HepG2 (cell line): ENCODE results near the gene AGBL3. TPM values are rescaled to one million over a fixed set of nuclear protein-coding genes. Genes with fewer than 3 reads are reported as not detected.

Source experiments
- ATAC-seq: fragments of 200-7000 bp; cut with Tn5 transposase; 3 replicates; pipeline ENCODE4 v1.9.1; 2020; ENCODE audit warnings: mild to moderate bottlenecking, moderate library complexity
- BruUV-seq: library from RNA; stranded (reverse); fragments of 400-500 nt; replicated peaks from 2 replicates; lab custom pipeline; 2021; lab: Mats Ljungman, UMichigan
- CTCF ChIA-PET: fragments of 300-600 bp; formaldehyde crosslinking; extraction: SDS; loops from one replicate; lab custom pipeline; 2021; ENCODE audit warnings: low total read pairs, inconsistent platforms, low intra/inter-chr PET ratio; lab: Yijun Ruan, JAX
- POLR2A ChIA-PET: fragments of 350-600 bp; sonication (Branson Sonifier 250); formaldehyde crosslinking; loops from one replicate; lab custom pipeline; 2020; ENCODE audit warnings: antibody characterized with exemption, inconsistent platforms; lab: Yijun Ruan, JAX
- DNase-seq: peaks from one replicate; pipeline ENCODE4 v3.0.0-alpha.2; 2015; ENCODE audit warnings: low spot score
- FAIRE-seq: peaks from 3 replicates; lab custom pipeline; 2011; peaks lifted over from hg19 to GRCh38; lab: Jason Lieb, UNC
- H2AFZ ChIP-seq: one replicate; pipeline ENCODE4 v1.6.1; 2011; ENCODE audit warnings: low read length, inconsistent platforms
- H3K27ac ChIP-seq: fragments of 300-600 bp; 3 replicates; pipeline ENCODE4 v1.8.0; 2011; ENCODE audit warnings: mixed run types, mild to moderate bottlenecking, mixed read lengths, low read length, inconsistent platforms; ENCODE audit not compliant: insufficient read depth; ENCODE audit errors: extremely low read length
- H3K27me3 ChIP-seq, 2 experiments: fragments of 200-600 bp in 1 of 2; 2 replicates in 1 of 2; 3 replicates in 1 of 2; pipeline versions ENCODE4 v1.6.0 to v1.8.0; 2011; ENCODE audit warnings: low read length in 2 of 2, mild to moderate bottlenecking in 2 of 2, moderate library complexity in 2 of 2, inconsistent platforms in 1 of 2; ENCODE audit not compliant: insufficient read depth in 2 of 2, control insufficient read depth in 1 of 2
- H3K36me3 ChIP-seq, 2 experiments: fragments of 200-600 bp in 1 of 2; replicated peaks in 1 of 2; 2 replicates in 1 of 2; 3 replicates in 1 of 2; pipeline versions ENCODE4 v1.5.1 to v1.8.0; 2011; ENCODE audit warnings: low read length in 2 of 2, inconsistent platforms in 1 of 2; ENCODE audit not compliant: insufficient read depth in 2 of 2, control insufficient read depth in 1 of 2
- H3K4me1 ChIP-seq: 2 replicates; pipeline ENCODE4 v1.5.1; 2012; ENCODE audit warnings: low read length, inconsistent platforms; ENCODE audit not compliant: insufficient read depth
- H3K4me2 ChIP-seq: 2 replicates; pipeline ENCODE4 v1.6.0; 2011; ENCODE audit warnings: low read depth, low read length, inconsistent platforms
- H3K4me3 ChIP-seq, 3 experiments: fragments of 200-600 bp in 1 of 3; sonication (generic), shearing (Covaris generic) in 1 of 3; replicated peaks in 1 of 3; 2 replicates each; pipeline ENCODE4 v1.5.1; 2011 to 2016; ENCODE audit warnings: low read length in 3 of 3, inconsistent platforms in 2 of 3, low read depth in 2 of 3, mild to moderate bottlenecking in 2 of 3, control low read depth in 1 of 3, mixed read lengths in 1 of 3; ENCODE audit not compliant: insufficient read depth in 1 of 3
- H3K79me2 ChIP-seq: one replicate; pipeline ENCODE4 v1.6.1; 2011; ENCODE audit warnings: low read length, inconsistent platforms; ENCODE audit not compliant: insufficient read depth
- H3K9ac ChIP-seq: 2 replicates; pipeline ENCODE4 v1.6.0; 2011; ENCODE audit warnings: mild to moderate bottlenecking, low read depth, low read length, inconsistent platforms; ENCODE audit not compliant: insufficient read depth
- H3K9me3 ChIP-seq: 2 replicates; pipeline ENCODE4 v1.5.1; 2012; ENCODE audit warnings: mild to moderate bottlenecking, low read length
- H4K20me1 ChIP-seq: 2 replicates; pipeline ENCODE4 v1.6.0; 2011; ENCODE audit warnings: inconsistent platforms, mild to moderate bottlenecking, low read length, moderate library complexity; ENCODE audit not compliant: insufficient read depth
- HOXA5 ChIP-seq: sonication (generic); formaldehyde crosslinking; IDR thresholded peaks from 2 replicates; pipeline ENCODE4 v1.4.0; 2020; ENCODE audit warnings: missing genetic modification reagents
- PATZ1 ChIP-seq: sonication (generic); formaldehyde crosslinking; IDR thresholded peaks from 2 replicates; pipeline ENCODE4 v1.4.0; 2020; ENCODE audit warnings: missing genetic modification reagents
- PRDM10 ChIP-seq: sonication (generic); formaldehyde crosslinking; IDR thresholded peaks from 2 replicates; pipeline ENCODE4 v1.4.0; 2020; ENCODE audit warnings: low read depth, missing genetic modification reagents
- ZFAT ChIP-seq: sonication (generic); formaldehyde crosslinking; conservative IDR thresholded peaks from 2 replicates; pipeline ENCODE4 v1.8.1; 2023; ENCODE audit warnings: missing genetic modification reagents, inconsistent platforms
- ZFY ChIP-seq: sonication (generic); formaldehyde crosslinking; IDR thresholded peaks from 2 replicates; pipeline ENCODE4 v1.4.0; 2020; ENCODE audit warnings: missing genetic modification reagents
- ZNF18 ChIP-seq: sonication (generic); formaldehyde crosslinking; IDR thresholded peaks from 2 replicates; pipeline ENCODE4 v1.8.0; 2022; ENCODE audit warnings: mild to moderate bottlenecking, missing genetic modification reagents; ENCODE audit not compliant: insufficient replicate concordance
- in situ Hi-C: cut with HindIII; loops from 2 replicates; pipeline ENCODE4 v1.10.0; 2017; ENCODE audit warnings: low pct_unique_long_range_greater_than_20kb; ENCODE audit not compliant: extremely low pct_ligation_motif_present
- intact Hi-C: fragments of 100-400 bp; cut with micrococcal nuclease; formaldehyde crosslinking; loops from one replicate; pipeline ENCODE4 v1.10.0; 2022; ENCODE audit not compliant: unreplicated experiment
- polyA plus RNA-seq, 8 experiments: library from polyadenylated mRNA; depleted of rRNA in 3 of 8; stranded (reverse) in 7 of 8; unstranded in 1 of 8; fragments of >200 nt; fragmentation: Illumina TruSeq in 4 of 8; extraction: Trizol in 4 of 8; gene quantifications; 2 replicates each; pipeline versions ENCODE4 v1.2.1 to v1.2.3, GENCODE V29; 2011 to 2016; ENCODE audit warnings: low read depth in 4 of 8, missing spikeins in 1 of 8, mixed read lengths in 1 of 8; ENCODE audit not compliant: insufficient read depth in 1 of 8
- total RNA-seq, 5 experiments: library from RNA; depleted of rRNA; stranded (reverse); fragments of >200 nt; fragmentation: Illumina TruSeq; extraction: Trizol; gene quantifications; 2 replicates each; pipeline ENCODE4 v1.2.3, GENCODE V29; 2016; ENCODE audit warnings: low read depth in 1 of 5

Gene AGBL3
- total and polyA plus RNA-seq, 2 of the 13 experiments (the other 11 are each of a cell fraction or from before 2014, with no cell fraction given) = 2.2 to 7.2 TPM

- FAIRE-seq (no peak), ATAC-seq (no peak), DNase-seq (no peak)
- no peak overlapping the region for H3K4me2 ChIP-seq
- H3K27me3 ChIP-seq = no peaks in the 10 kb centered on the region
- ChIA-PET CTCF (no interaction called here), POLR2A (no interaction called here)
- peaks cover 49% of the 10 kb centered on the region for H3K4me1 ChIP-seq
- no peaks in the 10 kb centered on the region for H4K20me1 ChIP-seq
- H2AFZ ChIP-seq = no peak overlapping the region
- no peaks in the 10 kb centered on the region for H3K9me3 ChIP-seq
- TF ChIP-seq ZNF18 (CRISPR knock-in tag) = no peak
- no peak for TF ChIP-seq PATZ1
- TF ChIP-seq HOXA5 (CRISPR knock-in tag) = no peak
- no peak for TF ChIP-seq ZFAT (CRISPR knock-in tag)
- TF ChIP-seq PRDM10 (CRISPR knock-in tag) = no peak
- TF ChIP-seq ZFY = no peak
- no peak overlapping the region for H3K4me3 ChIP-seq
- peaks cover 8 to 27% of the 10 kb centered on the region in 2 experiments; a peak in 4 of 5 replicates for H3K36me3 ChIP-seq
- no peaks in the 10 kb centered on the region for H3K79me2 ChIP-seq
- in situ Hi-C loops = no loop called here
- intact Hi-C loops = loop anchor here (5.0 to 10.0 kb wide), 4 partner anchors 48 to 216 kb away; no protein-coding TSS in a partner anchor
- no peak overlapping the region for H3K27ac ChIP-seq
- no TSS peak for BruUV-seq
- no peak overlapping the region for H3K9ac ChIP-seq
Measured at GRCh38 chr7:134940729-134941128, 45.6 kb upstream of the AGBL3 start.
